Measurements from ENCODE around the gene HPDL. TPM values are rescaled to one million over a fixed set of nuclear protein-coding genes. Genes with fewer than 3 reads are reported as not detected.

HPDL gene
- total and polyA plus RNA-seq, 2 of the 8 experiments (the other 6 are each of a cell fraction or from before 2014, with no cell fraction given): 58.5 to 62.7 TPM

- peak; percentile 60; the same call in 1 of the 2 replicates for TF ChIP-seq SP1 (IDR thresholded peaks at IDR 0.05; ENCODE audit: low read depth, low read length)
- no peak for TF ChIP-seq SIN3A (conservative IDR thresholded peaks at IDR 0.05 in 1 of 2, IDR thresholded peaks at IDR 0.05 in 1 of 2; ENCODE audit: low read depth in 1 of 2, low read length in 2 of 2)
- 0 out of 2 replicates have a peak, but pooled peaks have one; percentile 14 for TF ChIP-seq NRF1 (IDR thresholded peaks at IDR 0.05; ENCODE audit: low read depth, low read length)
- TF ChIP-seq NANOG (IDR thresholded peaks at IDR 0.05; ENCODE audit: insufficient read depth, low read depth, low read length, poor library complexity, severe bottlenecking): no peak
- no peak for TF ChIP-seq CBX8 (IDR thresholded peaks at IDR 0.05; ENCODE audit: borderline replicate concordance, low read depth, low read length)
- 0 out of 2 replicates have a peak, but pooled peaks have one; percentile 7 for TF ChIP-seq SRF (IDR thresholded peaks at IDR 0.05; ENCODE audit: low read depth, low read length)
- peak; percentile 94 for TF ChIP-seq PHF8 (conservative IDR thresholded peaks at IDR 0.05; ENCODE audit: low read depth, low read length)
- no peak for TF ChIP-seq TCF12 (IDR thresholded peaks at IDR 0.05; ENCODE audit: low read depth, low read length)
- TF ChIP-seq POLR2AphosphoS5 (IDR thresholded peaks at IDR 0.05; ENCODE audit: low read depth, low read length): peak; percentile 81
- TF ChIP-seq MAFK (IDR thresholded peaks at IDR 0.05; ENCODE audit: low read depth, low read length): no peak
- TF ChIP-seq SP4 (IDR thresholded peaks at IDR 0.05; ENCODE audit: low read length): 0 out of 2 replicates have a peak, but pooled peaks have one; percentile 13
- peak; percentile 73 for TF ChIP-seq MAX (IDR thresholded peaks at IDR 0.05)
- peak; percentile 36; the same call in 1 of the 2 replicates for TF ChIP-seq RBBP5 (IDR thresholded peaks at IDR 0.05; ENCODE audit: borderline replicate concordance, low read depth, low read length)
These were observed 23.0 kb upstream of the HPDL start (continued) for GRCh38 chr1:45303520-45304310.

Data from H1 (cell line).